ENCODE measurements around the gene C19orf18.

C19orf18 gene

GRCh38 chr19:57947088-57947418, 27.3 kb downstream of the C19orf18 start:
- no peaks in the 10 kb centered on the region for H3F3A ChIP-seq (ENCODE audit: insufficient read depth, low read length)
- H3K4me3 ChIP-seq (ENCODE audit: low read length) = no peak overlapping the region
- no peak overlapping the region for H2AFZ ChIP-seq (ENCODE audit: low read length)
- TF ChIP-seq EZH2phosphoT487 (IDR thresholded peaks at IDR 0.05; ENCODE audit: low read length) (no peak), EZH2 (optimal IDR thresholded peaks at IDR 0.05; ENCODE audit: low read depth, low read length) (no peak)
- TF ChIP-seq, protein P1, sequence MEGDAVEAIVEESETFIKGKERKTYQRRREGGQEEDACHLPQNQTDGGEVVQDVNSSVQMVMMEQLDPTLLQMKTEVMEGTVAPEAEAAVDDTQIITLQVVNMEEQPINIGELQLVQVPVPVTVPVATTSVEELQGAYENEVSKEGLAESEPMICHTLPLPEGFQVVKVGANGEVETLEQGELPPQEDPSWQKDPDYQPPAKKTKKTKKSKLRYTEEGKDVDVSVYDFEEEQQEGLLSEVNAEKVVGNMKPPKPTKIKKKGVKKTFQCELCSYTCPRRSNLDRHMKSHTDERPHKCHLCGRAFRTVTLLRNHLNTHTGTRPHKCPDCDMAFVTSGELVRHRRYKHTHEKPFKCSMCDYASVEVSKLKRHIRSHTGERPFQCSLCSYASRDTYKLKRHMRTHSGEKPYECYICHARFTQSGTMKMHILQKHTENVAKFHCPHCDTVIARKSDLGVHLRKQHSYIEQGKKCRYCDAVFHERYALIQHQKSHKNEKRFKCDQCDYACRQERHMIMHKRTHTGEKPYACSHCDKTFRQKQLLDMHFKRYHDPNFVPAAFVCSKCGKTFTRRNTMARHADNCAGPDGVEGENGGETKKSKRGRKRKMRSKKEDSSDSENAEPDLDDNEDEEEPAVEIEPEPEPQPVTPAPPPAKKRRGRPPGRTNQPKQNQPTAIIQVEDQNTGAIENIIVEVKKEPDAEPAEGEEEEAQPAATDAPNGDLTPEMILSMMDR (IDR thresholded peaks at IDR 0.05; ENCODE audit: low read length) = no peak
- no peak for DNase-seq
- H3K27ac ChIP-seq (ENCODE audit: low read length) = no peak overlapping the region
- no peaks in the 10 kb centered on the region for H4K20me1 ChIP-seq (ENCODE audit: insufficient read depth, low read length)
- H3K4me1 ChIP-seq (ENCODE audit: low read length) = no peaks in the 10 kb centered on the region
- H3K79me2 ChIP-seq (ENCODE audit: low read length) = no peaks in the 10 kb centered on the region
- H3K9me3 ChIP-seq (replicated peaks; ENCODE audit: insufficient read depth, low read length) = no peaks in the 10 kb centered on the region
- no peaks in the 10 kb centered on the region for H3K27me3 ChIP-seq (replicated peaks; ENCODE audit: insufficient read depth, low read length)
- H3K9me2 ChIP-seq (replicated peaks; ENCODE audit: insufficient read depth, low read length) = no peaks in the 10 kb centered on the region
- no peak overlapping the region for H3K9ac ChIP-seq (ENCODE audit: low read length)
- no peaks in the 10 kb centered on the region for H3K36me3 ChIP-seq (replicated peaks; ENCODE audit: insufficient read depth, low read length)
- no peak overlapping the region for H3K4me2 ChIP-seq (ENCODE audit: low read depth, low read length)

GRCh38 chr19:57946316-57946715, 28.0 kb downstream of the C19orf18 start:
- no peak for DNase-seq
- Histone ChIP-seq H3K36me3 (replicated peaks; ENCODE audit: insufficient read depth, low read length) (no peaks in the 10 kb centered on the region), H3K9ac (ENCODE audit: low read length) (no peak overlapping the region), H3K27me3 (replicated peaks; ENCODE audit: insufficient read depth, low read length) (no peaks in the 10 kb centered on the region), H3K4me3 (ENCODE audit: low read length) (no peak overlapping the region), H2AFZ (ENCODE audit: low read length) (no peak overlapping the region), H3K4me1 (ENCODE audit: low read length) (no peaks in the 10 kb centered on the region), H3K79me2 (ENCODE audit: low read length) (no peaks in the 10 kb centered on the region), H3F3A (ENCODE audit: insufficient read depth, low read length) (no peaks in the 10 kb centered on the region), H3K9me2 (replicated peaks; ENCODE audit: insufficient read depth, low read length) (no peaks in the 10 kb centered on the region), H3K9me3 (replicated peaks; ENCODE audit: insufficient read depth, low read length) (no peaks in the 10 kb centered on the region), H3K27ac (ENCODE audit: low read length) (no peak overlapping the region), H3K4me2 (ENCODE audit: low read depth, low read length) (no peak overlapping the region), H4K20me1 (ENCODE audit: insufficient read depth, low read length) (no peaks in the 10 kb centered on the region)
- TF ChIP-seq, protein P1 (IDR thresholded peaks at IDR 0.05; ENCODE audit: low read length) = no peak
- no peak for TF ChIP-seq EZH2phosphoT487 (IDR thresholded peaks at IDR 0.05; ENCODE audit: low read length)
- TF ChIP-seq EZH2 (optimal IDR thresholded peaks at IDR 0.05; ENCODE audit: low read depth, low read length) = no peak

- H3K4me2 ChIP-seq (ENCODE audit: low read depth, low read length) = no peak overlapping the region
- no peaks in the 10 kb centered on the region for H3K36me3 ChIP-seq (replicated peaks; ENCODE audit: insufficient read depth, low read length)
- no peak overlapping the region for H2AFZ ChIP-seq (ENCODE audit: low read length)
- H3K79me2 ChIP-seq (ENCODE audit: low read length) = no peaks in the 10 kb centered on the region
- no peaks in the 10 kb centered on the region for H3K27me3 ChIP-seq (replicated peaks; ENCODE audit: insufficient read depth, low read length)
- H3F3A ChIP-seq (ENCODE audit: insufficient read depth, low read length) = no peaks in the 10 kb centered on the region
- TF ChIP-seq EZH2 (optimal IDR thresholded peaks at IDR 0.05; ENCODE audit: low read depth, low read length) (no peak), EZH2phosphoT487 (IDR thresholded peaks at IDR 0.05; ENCODE audit: low read length) (no peak)
- TF ChIP-seq, protein P1 (IDR thresholded peaks at IDR 0.05; ENCODE audit: low read length) = no peak
- no peak overlapping the region for H3K4me3 ChIP-seq (ENCODE audit: low read length)
- H3K9ac ChIP-seq (ENCODE audit: low read length) = no peak overlapping the region
- H3K9me3 ChIP-seq (replicated peaks; ENCODE audit: insufficient read depth, low read length) = no peaks in the 10 kb centered on the region
- H3K27ac ChIP-seq (ENCODE audit: low read length) = no peak overlapping the region
- H3K4me1 ChIP-seq (ENCODE audit: low read length) = no peaks in the 10 kb centered on the region
- no peaks in the 10 kb centered on the region for H4K20me1 ChIP-seq (ENCODE audit: insufficient read depth, low read length)
- no peaks in the 10 kb centered on the region for H3K9me2 ChIP-seq (replicated peaks; ENCODE audit: insufficient read depth, low read length)
- no peak for DNase-seq
Measured at GRCh38 chr19:57941593-57941992, 32.7 kb downstream of the C19orf18 start.
